OCI-LY7 (cell line): ENCODE measurements around the gene CAPN8. TPM values are rescaled to one million over a fixed set of nuclear protein-coding genes. Genes with fewer than 3 reads are reported as not detected.

ENCODE experiments used
- BruUV-seq: library from RNA; stranded (reverse); fragments of 400-500 nt; replicated peaks from 2 replicates; lab custom pipeline; 2021; lab: Mats Ljungman, UMichigan
- CTCF ChIA-PET: fragments of 300-600 bp; sonication (Branson Sonifier 250); formaldehyde crosslinking; loops from one replicate; lab custom pipeline; 2022; ENCODE audit warnings: antibody characterized with exemption; ENCODE audit not compliant: unreplicated experiment; lab: Charles Lee
- POLR2A ChIA-PET: fragments of 300-600 bp; sonication (Branson Sonifier 250); formaldehyde crosslinking; loops from one replicate; lab custom pipeline; 2022; ENCODE audit warnings: antibody characterized with exemption; lab: Charles Lee
- DNase-seq: peaks from one replicate; pipeline ENCODE4 v3.0.0-alpha.2; 2015; ENCODE audit warnings: low spot score
- H2AFZ ChIP-seq: fragments of 200-600 bp; sonication (generic), shearing (Covaris generic); 2 replicates; pipeline ENCODE4 v1.6.1; 2014; ENCODE audit warnings: mild to moderate bottlenecking, antibody characterized with exemption, low read length, moderate library complexity
- H3K27ac ChIP-seq: fragments of 200-600 bp; sonication (generic); 2 replicates; pipeline ENCODE4 v1.5.1; 2014; ENCODE audit warnings: mixed run types, low read depth, mild to moderate bottlenecking, moderate library complexity, low read length, inconsistent platforms; ENCODE audit not compliant: poor library complexity, severe bottlenecking
- H3K36me3 ChIP-seq: fragments of 200-600 bp; sonication (generic); 2 replicates; pipeline ENCODE4 v1.6.1; 2014; ENCODE audit warnings: mild to moderate bottlenecking, antibody characterized with exemption, low read length, moderate library complexity, mixed read lengths; ENCODE audit not compliant: insufficient read depth
- H3K4me1 ChIP-seq: fragments of 200-600 bp; sonication (generic); 2 replicates; pipeline ENCODE4 v1.5.1; 2014; ENCODE audit warnings: mild to moderate bottlenecking, low read length; ENCODE audit not compliant: insufficient read depth, poor library complexity, severe bottlenecking
- H3K4me2 ChIP-seq: fragments of 200-600 bp; sonication (generic); 2 replicates; pipeline ENCODE4 v1.6.1; 2014; ENCODE audit warnings: mild to moderate bottlenecking, low read length
- H3K4me3 ChIP-seq: fragments of 200-600 bp; sonication (generic); 2 replicates; pipeline ENCODE4 v1.5.1; 2014; ENCODE audit warnings: mild to moderate bottlenecking, low read depth, low read length; ENCODE audit not compliant: poor library complexity, severe bottlenecking
- H3K79me2 ChIP-seq: fragments of 200-600 bp; sonication (generic); 2 replicates; pipeline ENCODE4 v1.6.1; 2016; ENCODE audit warnings: low read depth, mild to moderate bottlenecking, low read length, moderate library complexity, mixed read lengths; ENCODE audit not compliant: insufficient read depth
- H3K9me2 ChIP-seq: fragments of 200-600 bp; sonication (generic); 2 replicates; pipeline ENCODE4 v1.6.1; 2016; ENCODE audit warnings: mild to moderate bottlenecking, low read length, mixed read lengths; ENCODE audit not compliant: insufficient read depth
- H3K9me3 ChIP-seq: fragments of 200-600 bp; sonication (generic); 2 replicates; pipeline ENCODE4 v1.6.1; 2014; ENCODE audit warnings: mild to moderate bottlenecking, mixed run types, low read length, mixed read lengths
- H4K20me1 ChIP-seq: fragments of 200-600 bp; sonication (generic); 2 replicates; pipeline ENCODE4 v1.6.1; 2014; ENCODE audit warnings: mild to moderate bottlenecking, antibody characterized with exemption, low read length, moderate library complexity, mixed read lengths; ENCODE audit not compliant: insufficient read depth
- CTCF ChIP-seq: fragments of 200-600 bp; sonication (generic); conservative IDR thresholded peaks from 2 replicates; pipeline ENCODE4 v1.5.1; 2014; ENCODE audit warnings: mild to moderate bottlenecking, antibody characterized with exemption, low read length, moderate library complexity, mixed read lengths
- EZH2phosphoT487 ChIP-seq: fragments of 200-600 bp; sonication (generic); IDR thresholded peaks from 2 replicates; pipeline ENCODE4 v1.6.1; 2018; ENCODE audit warnings: low read depth, borderline replicate concordance, mild to moderate bottlenecking, mixed run types, antibody characterized with exemption, low read length, moderate library complexity, mixed read lengths
- intact Hi-C: fragments of 100-400 bp; cut with micrococcal nuclease; formaldehyde crosslinking; loops from one replicate; pipeline ENCODE4 v1.10.0; 2022; ENCODE audit not compliant: unreplicated experiment
- total RNA-seq, 2 experiments: library from RNA; depleted of rRNA in 1 of 2; stranded (reverse); fragments of >200 nt in 1 of 2; shearing (Covaris generic) in 1 of 2; gene quantifications; 2 replicates each; pipeline ENCODE4 v1.2.3, GENCODE V29; 2014 to 2022

Gene CAPN8
- total RNA-seq, 2 experiments from 2014 or later = not detected

GRCh38 chr1:223621312-223621734, 44.2 kb downstream of the CAPN8 start:
- TF ChIP-seq CTCF (no peak), EZH2phosphoT487 (no peak)
- no peak overlapping the region for H2AFZ ChIP-seq
- no peaks in the 10 kb centered on the region for H3K36me3 ChIP-seq
- no peaks in the 10 kb centered on the region for H4K20me1 ChIP-seq
- no peak overlapping the region for H3K4me3 ChIP-seq
- H3K27ac ChIP-seq = no peak overlapping the region
- no peak overlapping the region for H3K4me2 ChIP-seq
- no peaks in the 10 kb centered on the region for H3K4me1 ChIP-seq
- CTCF ChIA-PET = no interaction called here
- no peaks in the 10 kb centered on the region for H3K9me2 ChIP-seq
- no peaks in the 10 kb centered on the region for H3K9me3 ChIP-seq
- intact Hi-C loops = no loop called here
- POLR2A ChIA-PET = interaction anchor here (0.7 kb wide), 1 partner anchor 427 kb away, joined by 6 read pairs; no protein-coding TSS in a partner anchor
- H3K79me2 ChIP-seq = no peaks in the 10 kb centered on the region
- no TSS peak for BruUV-seq
- DNase-seq = no peak

- CTCF ChIA-PET = no interaction called here
- no peaks in the 10 kb centered on the region for H4K20me1 ChIP-seq
- H3K9me2 ChIP-seq = no peaks in the 10 kb centered on the region
- no peak for TF ChIP-seq EZH2phosphoT487
- no peak for TF ChIP-seq CTCF
- intact Hi-C loops = no loop called here
- H3K4me2 ChIP-seq = no peak overlapping the region
- no peaks in the 10 kb centered on the region for H3K79me2 ChIP-seq
- no peak overlapping the region for H3K27ac ChIP-seq
- H3K4me1 ChIP-seq = no peaks in the 10 kb centered on the region
- POLR2A ChIA-PET = interaction anchor here (0.7 kb wide), 1 partner anchor 426 kb away, joined by 6 read pairs; no protein-coding TSS in a partner anchor
- DNase-seq = no peak
- no TSS peak for BruUV-seq
- H3K9me3 ChIP-seq = no peaks in the 10 kb centered on the region
- no peak overlapping the region for H3K4me3 ChIP-seq
- no peaks in the 10 kb centered on the region for H3K36me3 ChIP-seq
- H2AFZ ChIP-seq = no peak overlapping the region
Measured at GRCh38 chr1:223620297-223620897, 45.1 kb downstream of the CAPN8 start.

- Histone ChIP-seq H3K27ac (no peak overlapping the region), H3K4me1 (no peaks in the 10 kb centered on the region), H3K9me3 (no peaks in the 10 kb centered on the region), H2AFZ (no peak overlapping the region), H3K4me3 (no peak overlapping the region), H4K20me1 (no peaks in the 10 kb centered on the region), H3K9me2 (no peaks in the 10 kb centered on the region), H3K79me2 (no peaks in the 10 kb centered on the region), H3K4me2 (no peak overlapping the region), H3K36me3 (no peaks in the 10 kb centered on the region)
- intact Hi-C loops = no loop called here
- ChIA-PET POLR2A (interaction anchor here (0.7 kb wide), 1 partner anchor 21 kb away, joined by 3 read pairs; no protein-coding TSS in a partner anchor), CTCF (no interaction called here)
- no TSS peak for BruUV-seq
- TF ChIP-seq CTCF (no peak), EZH2phosphoT487 (no peak)
- DNase-seq = no peak
Measured at GRCh38 chr1:223618680-223619079, 46.8 kb downstream of the CAPN8 start.
